ENCODE data around the gene PLD4.
"Not testable (repeated sequence)": the region's sequence is repeated elsewhere in the genome, so short reads cannot be mapped to it uniquely, and the experiment has no call there.

PLD4 gene

DNA sequence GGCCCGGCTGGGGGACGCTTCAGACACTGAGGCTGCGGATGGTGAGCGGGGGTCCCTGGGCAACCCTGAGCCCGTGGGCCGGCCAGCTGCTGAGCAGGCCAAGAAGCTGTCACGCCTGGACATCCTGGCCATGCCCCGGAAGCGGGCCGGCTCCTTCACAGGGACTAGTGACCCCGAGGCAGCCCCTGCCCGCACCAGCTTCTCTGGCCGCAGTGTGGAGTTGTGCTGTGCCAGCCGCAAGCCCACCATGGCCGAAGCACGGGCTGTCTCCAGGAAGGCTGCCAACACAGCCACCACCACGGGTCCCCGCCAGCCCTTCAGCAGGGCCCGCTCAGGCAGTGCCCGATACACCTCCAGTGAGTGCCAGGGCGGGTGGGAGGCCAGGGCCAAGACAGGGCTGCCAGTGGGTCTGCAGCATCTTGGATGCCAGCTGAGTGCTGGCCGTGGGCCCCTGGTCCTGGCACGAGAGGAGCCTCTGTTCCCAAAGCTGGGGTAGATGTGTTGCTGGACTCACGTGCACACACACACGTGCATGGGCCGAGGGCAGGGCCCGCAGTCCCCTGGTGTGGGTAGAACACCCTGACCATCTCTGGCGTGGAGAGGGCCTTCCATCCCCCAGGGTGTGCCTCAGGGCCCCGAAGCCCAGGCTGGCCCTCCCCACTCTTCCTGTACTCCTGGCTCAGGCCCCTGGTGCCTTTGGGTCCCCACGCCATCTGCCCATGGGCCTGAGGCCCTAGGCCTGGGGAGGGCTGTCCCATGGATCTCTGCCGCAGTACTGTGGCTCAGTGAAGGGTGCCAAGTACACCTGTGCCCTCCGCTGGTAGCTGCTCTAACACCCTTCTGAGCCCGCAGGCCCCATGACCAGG lies 36.8 kb upstream of the PLD4 start:
- Histone ChIP-seq H3K36me3 (ENCODE audit: insufficient read depth, low read length) (peaks cover 19% of the 10 kb centered on the region), H3K4me1 (ENCODE audit: insufficient read depth, low read length) (no peaks in the 10 kb centered on the region), H3K9me3 (ENCODE audit: insufficient read depth, low read depth, low read length) (no peaks in the 10 kb centered on the region), H3K9ac (ENCODE audit: low read depth, low read length) (no peak overlapping the region), H3K27me3 (ENCODE audit: insufficient read depth, low read length) (no peaks in the 10 kb centered on the region), H3K4me3 (ENCODE audit: low read length) (no peak overlapping the region), H3K27ac (ENCODE audit: low read depth, low read length) (no peak overlapping the region)
- WGBS, result 95% methylated on average over 33 of the region's 33 CpGs

DNA sequence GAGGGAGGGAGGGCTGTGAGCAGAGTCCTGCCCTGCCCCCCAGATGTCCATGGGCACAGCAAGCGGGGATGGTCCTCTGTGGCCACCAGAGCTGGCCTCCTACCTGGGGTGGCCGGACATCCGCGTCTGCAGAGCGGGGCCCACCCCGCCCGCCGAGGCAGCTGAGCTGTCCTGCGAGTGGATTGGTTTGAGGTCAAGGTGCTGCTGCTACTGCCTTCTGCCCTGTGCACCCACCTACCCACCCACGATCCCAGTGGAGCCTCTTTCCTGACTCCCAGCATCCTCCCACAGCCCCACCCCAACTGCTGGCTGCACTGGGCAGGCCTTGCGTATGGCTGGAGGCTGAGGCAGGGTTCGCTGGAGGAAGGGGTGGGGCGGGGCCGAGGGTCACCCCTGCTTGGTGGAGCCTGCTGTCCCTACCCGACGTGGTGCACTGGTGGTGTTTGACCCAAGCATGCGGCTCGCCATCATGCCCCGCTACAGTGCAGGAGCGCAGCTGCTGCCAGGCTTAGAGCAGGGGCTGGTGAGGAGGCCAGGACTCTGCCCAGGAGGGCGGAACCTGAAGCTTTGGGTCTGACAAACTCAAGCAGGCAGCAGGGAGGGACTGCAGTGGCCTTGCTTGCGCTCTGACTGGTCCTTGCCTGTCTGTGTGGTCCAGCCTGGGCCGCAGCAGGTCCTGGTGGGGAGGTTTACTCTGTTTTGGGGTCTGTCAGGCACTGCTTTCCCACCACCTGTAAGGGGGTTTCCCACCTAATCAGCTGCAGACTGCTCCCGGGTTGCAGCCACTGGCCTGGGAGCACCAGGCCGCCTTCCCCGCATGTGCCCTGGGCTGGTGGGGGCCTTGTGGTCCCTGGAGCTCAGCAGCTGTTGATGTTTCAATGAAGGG lies 35.9 kb upstream of the PLD4 start:
- Histone ChIP-seq H3K4me3 (ENCODE audit: low read length) (no peak overlapping the region), H3K27me3 (ENCODE audit: insufficient read depth, low read length) (no peaks in the 10 kb centered on the region), H3K9me3 (ENCODE audit: insufficient read depth, low read depth, low read length) (no peaks in the 10 kb centered on the region), H3K27ac (ENCODE audit: low read depth, low read length) (no peak overlapping the region), H3K36me3 (ENCODE audit: insufficient read depth, low read length) (peaks cover 12% of the 10 kb centered on the region), H3K9ac (ENCODE audit: low read depth, low read length) (no peak overlapping the region), H3K4me1 (ENCODE audit: insufficient read depth, low read length) (no peaks in the 10 kb centered on the region)
- WGBS, result 93% methylated on average over 26 of the region's 26 CpGs

DNA sequence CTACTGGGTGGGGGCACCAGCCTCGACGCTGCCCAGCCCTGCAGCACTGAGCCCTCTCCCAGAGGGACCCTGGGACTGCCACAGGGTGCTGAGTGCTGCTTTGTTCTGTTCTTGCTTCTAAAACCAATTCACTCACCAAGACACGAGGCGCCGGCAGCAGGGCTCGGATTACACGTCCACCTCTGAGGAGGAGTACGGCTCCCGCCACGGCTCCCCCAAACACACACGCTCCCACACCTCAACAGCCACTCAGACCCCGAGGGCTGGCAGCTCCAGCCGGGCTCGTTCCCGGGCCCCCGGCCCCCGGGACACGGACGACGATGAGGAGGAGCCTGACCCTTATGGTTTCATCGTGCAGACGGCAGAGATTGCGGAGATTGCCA lies 35.3 kb upstream of the PLD4 start:
- Histone ChIP-seq H3K9me3 (ENCODE audit: insufficient read depth, low read depth, low read length) (no peaks in the 10 kb centered on the region), H3K27me3 (ENCODE audit: insufficient read depth, low read length) (no peaks in the 10 kb centered on the region), H3K4me1 (ENCODE audit: insufficient read depth, low read length) (no peaks in the 10 kb centered on the region), H3K4me3 (ENCODE audit: low read length) (no peak overlapping the region), H3K27ac (ENCODE audit: low read depth, low read length) (no peak overlapping the region), H3K9ac (ENCODE audit: low read depth, low read length) (no peak overlapping the region), H3K36me3 (ENCODE audit: insufficient read depth, low read length) (peaks cover 13% of the 10 kb centered on the region)
- WGBS, result 92% methylated on average over 23 of the region's 23 CpGs

DNA sequence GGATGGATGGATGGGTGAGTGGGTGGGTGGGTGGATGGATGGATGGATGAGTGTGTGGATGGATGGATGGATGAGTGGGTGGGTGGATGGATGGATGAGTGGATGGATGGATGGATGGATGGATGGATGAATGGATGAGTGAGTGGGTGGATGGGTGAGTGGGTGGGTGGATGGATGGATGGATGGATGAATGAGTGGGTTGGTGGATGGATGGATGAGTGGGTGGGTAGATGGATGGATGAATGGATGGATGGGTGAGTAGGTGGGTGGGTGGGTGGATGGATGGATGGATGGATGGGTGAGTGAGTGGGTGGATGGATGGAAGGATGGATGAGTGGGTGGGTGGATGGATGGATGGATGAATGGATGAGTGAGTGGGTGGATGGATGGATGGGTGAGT lies 34.4 kb upstream of the PLD4 start:
- peaks cover 15% of the 10 kb centered on the region for H3K36me3 ChIP-seq (ENCODE audit: insufficient read depth, low read length)
- not testable (repeated sequence) for H3K9ac ChIP-seq (ENCODE audit: low read depth, low read length)

DNA sequence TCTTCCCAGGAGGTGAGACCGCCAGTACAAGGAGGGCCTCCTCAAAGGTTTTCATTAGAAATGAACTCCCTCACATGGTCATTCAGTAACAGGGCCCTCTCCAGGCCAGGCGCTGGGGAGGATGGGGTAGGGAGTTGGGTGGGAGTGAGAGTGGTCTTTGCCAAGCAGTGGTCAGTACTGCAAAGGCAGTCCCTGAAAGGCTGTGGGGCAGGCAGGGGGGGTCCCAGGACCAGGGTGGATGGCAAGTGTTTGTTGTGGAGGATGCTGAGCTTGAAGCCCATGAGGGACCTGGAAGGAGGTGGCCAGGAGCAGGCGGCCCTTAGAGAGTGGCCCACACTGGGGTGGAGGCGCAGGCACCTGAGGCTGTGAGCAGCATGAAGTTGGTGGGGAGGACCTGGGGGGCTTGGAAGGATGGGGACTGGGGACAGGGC lies 33.5 kb upstream of the PLD4 start:
- Histone ChIP-seq H3K27ac (ENCODE audit: low read depth, low read length) (no peak overlapping the region), H3K4me3 (ENCODE audit: low read length) (no peak overlapping the region), H3K9me3 (ENCODE audit: insufficient read depth, low read depth, low read length) (no peaks in the 10 kb centered on the region), H3K36me3 (ENCODE audit: insufficient read depth, low read length) (peaks cover 12% of the 10 kb centered on the region), H3K4me1 (ENCODE audit: insufficient read depth, low read length) (no peaks in the 10 kb centered on the region), H3K27me3 (ENCODE audit: insufficient read depth, low read length) (no peaks in the 10 kb centered on the region), H3K9ac (ENCODE audit: low read depth, low read length) (no peak overlapping the region)
- WGBS, result 97% methylated on average over 4 of the region's 4 CpGs

More for the DNA sequence above, 34.4 kb upstream of the PLD4 start:
- not testable (repeated sequence) for H3K9me3 ChIP-seq (ENCODE audit: insufficient read depth, low read depth, low read length); H3K27me3 ChIP-seq (ENCODE audit: insufficient read depth, low read length); H3K4me1 ChIP-seq (ENCODE audit: insufficient read depth, low read length); H3K4me3 ChIP-seq (ENCODE audit: low read length); H3K27ac ChIP-seq (ENCODE audit: low read depth, low read length)

DNA sequence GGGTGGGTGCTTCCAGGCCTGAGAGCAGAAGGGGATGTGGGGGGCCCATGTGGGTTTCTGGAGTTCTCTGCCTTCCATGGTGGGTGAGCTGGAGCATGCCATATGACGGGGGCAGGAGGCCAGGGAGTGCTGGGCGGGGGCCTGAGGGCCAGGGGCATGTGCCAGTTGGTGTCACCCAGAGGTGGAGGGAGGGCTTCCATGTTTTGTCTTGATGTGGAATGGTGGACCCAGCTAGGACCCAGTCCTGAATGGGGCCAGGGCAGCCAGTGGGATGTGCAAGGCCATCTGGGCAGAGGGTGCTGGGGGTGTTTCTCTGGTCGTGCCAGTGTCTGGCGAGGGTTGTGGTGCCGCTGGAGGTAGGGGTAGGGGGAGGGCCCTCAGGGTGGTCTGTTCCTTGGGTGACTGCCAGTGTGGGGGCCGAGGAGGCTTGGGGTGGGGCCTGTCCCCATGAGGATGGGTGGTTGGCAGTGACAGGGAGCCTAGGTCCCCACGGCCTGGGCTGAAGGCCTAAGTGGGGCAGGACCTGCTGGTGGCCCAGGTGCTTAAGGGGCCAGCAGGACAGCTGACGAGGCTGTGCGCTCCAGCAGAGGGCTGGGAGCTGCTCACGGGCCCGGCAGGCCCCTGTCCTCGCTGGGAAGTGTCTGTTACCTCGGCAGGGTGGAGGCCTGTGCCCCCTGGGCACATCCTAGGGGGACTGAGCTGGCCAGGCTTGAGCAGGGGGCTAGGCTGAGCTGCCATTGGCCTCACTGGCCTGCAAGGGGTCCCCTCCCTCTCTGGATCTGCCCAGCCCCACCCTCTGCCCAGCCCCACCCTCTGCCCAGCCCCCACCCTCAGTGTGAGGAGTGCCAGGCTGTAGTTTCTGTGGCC lies 32.8 kb upstream of the PLD4 start:
- 85% methylated on average over 13 of the region's 13 CpGs for WGBS
- Histone ChIP-seq H3K4me3 (ENCODE audit: low read length) (no peak overlapping the region), H3K27me3 (ENCODE audit: insufficient read depth, low read length) (no peaks in the 10 kb centered on the region), H3K9ac (ENCODE audit: low read depth, low read length) (no peak overlapping the region), H3K4me1 (ENCODE audit: insufficient read depth, low read length) (no peaks in the 10 kb centered on the region), H3K27ac (ENCODE audit: low read depth, low read length) (no peak overlapping the region), H3K9me3 (ENCODE audit: insufficient read depth, low read depth, low read length) (no peaks in the 10 kb centered on the region), H3K36me3 (ENCODE audit: insufficient read depth, low read length) (peaks cover 10% of the 10 kb centered on the region; the same call in 1 of the 2 replicates)

DNA sequence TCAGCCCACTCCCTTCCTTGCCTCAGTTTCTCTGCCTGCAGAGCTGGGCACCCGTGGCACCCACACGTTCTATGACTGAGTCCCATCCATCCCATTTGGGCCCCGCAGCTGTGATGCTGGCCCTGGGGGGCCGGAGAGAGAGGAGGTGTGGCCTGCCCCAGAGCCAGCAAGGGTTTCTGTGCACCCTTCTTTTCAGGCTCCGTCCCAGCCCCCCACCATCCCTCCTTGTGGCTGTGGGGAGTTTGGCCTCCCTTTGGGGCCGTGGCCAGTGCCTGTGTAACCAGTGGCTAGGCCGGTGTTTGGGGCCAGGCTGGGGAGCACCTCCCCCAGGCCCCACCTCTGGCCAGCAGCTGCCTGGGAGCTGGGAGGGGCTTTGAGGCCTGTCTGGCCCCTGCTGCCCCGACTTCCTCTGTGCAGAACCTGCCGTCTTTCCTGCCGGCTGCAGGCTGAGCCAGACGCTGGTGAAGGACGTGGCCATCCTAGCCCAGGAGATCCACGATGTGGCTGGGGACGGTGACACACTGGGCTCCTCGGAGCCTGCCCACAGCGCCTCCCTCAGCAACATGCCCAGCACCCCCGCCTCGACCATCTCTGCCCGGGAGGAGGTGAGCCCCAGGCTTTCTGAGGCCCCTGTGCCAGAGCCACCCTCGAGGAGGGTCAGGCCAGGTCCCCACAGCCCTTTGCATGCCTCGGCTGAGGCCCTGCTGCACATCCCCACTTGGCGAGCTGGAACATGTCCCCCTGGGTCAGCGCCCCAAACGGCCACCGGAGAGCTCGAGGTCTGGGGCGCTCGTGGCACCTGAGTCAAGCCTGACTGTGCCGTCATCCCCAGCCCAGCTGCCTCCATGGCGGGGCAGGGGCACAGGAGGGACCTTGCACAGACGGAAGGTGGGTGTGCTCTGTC lies 31.9 kb upstream of the PLD4 start:
- no peaks in the 10 kb centered on the region for H3K4me1 ChIP-seq (ENCODE audit: insufficient read depth, low read length)
- WGBS, result 89% methylated on average over 31 of the region's 31 CpGs
- peaks cover 7% of the 10 kb centered on the region; the same call in 1 of the 2 replicates for H3K36me3 ChIP-seq (ENCODE audit: insufficient read depth, low read length)
- no peak overlapping the region for H3K9ac ChIP-seq (ENCODE audit: low read depth, low read length)
- no peak overlapping the region for H3K4me3 ChIP-seq (ENCODE audit: low read length)
- H3K27ac ChIP-seq (ENCODE audit: low read depth, low read length), result no peak overlapping the region
- no peaks in the 10 kb centered on the region for H3K9me3 ChIP-seq (ENCODE audit: insufficient read depth, low read depth, low read length)
- H3K27me3 ChIP-seq (ENCODE audit: insufficient read depth, low read length), result no peaks in the 10 kb centered on the region

DNA sequence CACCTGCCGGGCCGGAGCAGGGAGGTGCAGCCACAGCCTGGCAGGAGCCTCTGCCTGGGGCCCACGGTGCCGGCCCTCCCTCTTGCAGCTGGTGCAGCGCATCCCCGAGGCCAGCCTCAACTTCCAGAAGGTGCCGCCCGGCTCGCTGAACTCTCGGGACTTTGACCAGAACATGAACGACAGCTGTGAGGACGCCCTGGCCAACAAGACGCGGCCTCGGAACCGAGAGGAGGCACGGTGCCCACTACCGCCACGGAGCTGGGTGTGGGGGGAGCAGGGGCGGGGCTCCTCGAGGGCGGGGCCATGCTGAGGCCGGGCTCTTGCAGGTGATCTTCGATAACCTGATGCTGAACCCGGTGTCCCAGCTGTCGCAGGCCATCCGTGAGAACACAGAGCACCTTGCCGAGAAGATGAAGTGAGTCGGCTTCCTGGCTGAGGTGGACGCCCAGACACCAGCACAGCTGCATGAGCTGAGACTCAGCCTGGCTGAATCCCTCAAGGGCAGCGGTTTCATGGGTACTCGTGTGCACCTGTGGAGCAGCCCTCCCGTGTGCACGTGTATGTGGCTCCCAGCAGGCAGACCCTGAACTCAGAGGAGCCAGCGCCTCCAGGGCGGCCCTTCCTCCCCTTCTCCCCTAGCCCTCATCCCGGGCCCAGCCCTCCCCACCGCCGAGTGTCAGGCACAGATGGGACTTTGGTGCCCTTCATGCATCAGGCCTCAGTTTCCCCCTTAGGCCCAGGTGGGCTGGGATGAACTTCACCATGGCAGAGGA lies 31.1 kb upstream of the PLD4 start:
- Histone ChIP-seq H3K27me3 (ENCODE audit: insufficient read depth, low read length) (no peaks in the 10 kb centered on the region), H3K36me3 (ENCODE audit: insufficient read depth, low read length) (peaks cover 3% of the 10 kb centered on the region; the same call in 1 of the 2 replicates), H3K27ac (ENCODE audit: low read depth, low read length) (no peak overlapping the region), H3K4me1 (ENCODE audit: insufficient read depth, low read length) (no peaks in the 10 kb centered on the region), H3K9ac (ENCODE audit: low read depth, low read length) (no peak overlapping the region), H3K9me3 (ENCODE audit: insufficient read depth, low read depth, low read length) (no peaks in the 10 kb centered on the region), H3K4me3 (ENCODE audit: low read length) (no peak overlapping the region)
- 90% methylated on average over 39 of the region's 39 CpGs for WGBS

DNA sequence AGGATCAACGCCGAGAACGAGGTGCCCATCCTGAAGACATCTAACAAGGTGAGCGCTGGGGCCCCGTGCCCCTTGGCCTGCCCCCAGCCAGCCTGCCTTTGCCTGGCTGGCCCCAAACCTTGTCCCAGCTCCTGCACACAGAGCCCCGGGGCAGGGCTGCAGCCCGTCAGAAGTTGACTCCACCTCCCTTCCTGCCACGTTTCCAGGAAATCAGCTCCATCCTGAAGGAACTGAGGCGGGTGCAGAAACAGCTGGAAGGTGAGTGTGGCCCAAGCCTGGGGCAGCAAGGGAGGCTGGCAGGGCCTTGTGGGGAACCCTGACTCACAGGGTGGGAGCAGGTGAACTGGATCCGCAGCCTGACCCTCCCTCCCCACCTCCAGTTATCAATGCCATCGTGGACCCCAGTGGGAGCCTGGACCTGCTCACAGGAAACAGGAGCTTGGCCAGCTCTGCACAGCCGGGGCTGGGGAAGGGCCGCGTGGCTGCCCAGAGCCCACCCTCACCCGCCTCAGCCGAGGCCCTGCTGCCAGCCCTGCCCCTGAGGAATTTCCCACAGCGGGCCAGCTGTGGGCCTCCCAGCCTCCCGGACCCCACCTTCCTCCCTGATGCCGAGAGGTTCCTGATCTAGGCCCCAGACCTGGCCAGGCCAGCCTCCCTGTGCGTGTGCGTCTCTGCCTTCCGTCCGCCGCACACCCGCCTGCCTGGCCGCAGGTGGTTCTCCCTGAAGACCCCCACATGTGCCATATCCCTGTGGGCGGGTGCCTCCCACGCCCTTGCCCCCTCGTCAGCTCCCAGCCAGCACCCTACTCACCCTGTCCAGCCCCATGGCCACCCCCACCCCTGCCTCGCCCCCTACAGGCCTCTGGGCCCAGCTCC lies 30.1 kb upstream of the PLD4 start:
- WGBS, result 96% methylated on average over 30 of the region's 30 CpGs

More for the DNA sequence above, 30.1 kb upstream of the PLD4 start:
- H3K27ac ChIP-seq (ENCODE audit: low read depth, low read length), result no peak overlapping the region
- H3K4me1 ChIP-seq (ENCODE audit: insufficient read depth, low read length), result no peaks in the 10 kb centered on the region
- H3K36me3 ChIP-seq (ENCODE audit: insufficient read depth, low read length), result peaks cover 3% of the 10 kb centered on the region; the same call in 1 of the 2 replicates
- no peak overlapping the region for H3K4me3 ChIP-seq (ENCODE audit: low read length)
- no peak overlapping the region for H3K9ac ChIP-seq (ENCODE audit: low read depth, low read length)
- no peaks in the 10 kb centered on the region for H3K9me3 ChIP-seq (ENCODE audit: insufficient read depth, low read depth, low read length)
- H3K27me3 ChIP-seq (ENCODE audit: insufficient read depth, low read length), result no peaks in the 10 kb centered on the region

Data from HUES64 (cell line).